Astrocyte (in vitro differentiated cells and primary cell): Measurements from ENCODE around the gene VWC2. TPM values are rescaled to one million over a fixed set of nuclear protein-coding genes. Genes with fewer than 3 reads are reported as not detected.

Source experiments
- DNase-seq: peaks from one replicate; pipeline ENCODE4 v3.0.0-alpha.2; 2010; ENCODE audit warnings: low read depth
- FAIRE-seq: peaks from 2 replicates; lab custom pipeline; 2011; peaks lifted over from hg19 to GRCh38; lab: Jason Lieb, UNC
- H2AFZ ChIP-seq: 2 replicates; pipeline ENCODE4 v1.6.0; 2012; ENCODE audit warnings: low read depth, low read length, inconsistent platforms
- H3K27ac ChIP-seq: 2 replicates; pipeline ENCODE4 v1.5.1; 2011; ENCODE audit warnings: low read depth, low read length, inconsistent platforms
- H3K27me3 ChIP-seq: 2 replicates; pipeline ENCODE4 v1.6.0; 2011; ENCODE audit warnings: low read length, inconsistent platforms; ENCODE audit not compliant: insufficient read depth
- H3K36me3 ChIP-seq: 2 replicates; pipeline ENCODE4 v1.5.1; 2011; ENCODE audit warnings: low read length, inconsistent platforms; ENCODE audit not compliant: insufficient read depth
- H3K4me1 ChIP-seq: 2 replicates; pipeline ENCODE4 v1.5.1; 2011; ENCODE audit warnings: low read length, inconsistent platforms; ENCODE audit not compliant: insufficient read depth
- H3K4me2 ChIP-seq: 2 replicates; pipeline ENCODE4 v1.6.0; 2012; ENCODE audit warnings: low read length, inconsistent platforms
- H3K4me3 ChIP-seq: 2 replicates; pipeline ENCODE4 v1.5.1; 2011; ENCODE audit warnings: low read depth, mild to moderate bottlenecking, low read length, inconsistent platforms; ENCODE audit not compliant: insufficient read depth
- H3K79me2 ChIP-seq: 2 replicates; pipeline ENCODE4 v1.6.0; 2012; ENCODE audit warnings: mild to moderate bottlenecking, low read length, inconsistent platforms; ENCODE audit not compliant: insufficient read depth
- H3K9ac ChIP-seq: 2 replicates; pipeline ENCODE4 v1.6.0; 2012; ENCODE audit warnings: mild to moderate bottlenecking, low read length, inconsistent platforms
- H3K9me3 ChIP-seq: 2 replicates; pipeline ENCODE4 v1.5.1; 2012; ENCODE audit warnings: low read depth, mild to moderate bottlenecking, low read length, inconsistent platforms; ENCODE audit not compliant: insufficient read depth
- H4K20me1 ChIP-seq: 2 replicates; pipeline ENCODE4 v1.6.0; 2012; ENCODE audit warnings: low read length, inconsistent platforms; ENCODE audit not compliant: insufficient read depth
- H3K27ac Mint-ChIP-seq: one replicate; pipeline ENCODE4 v1.8.0; 2021; ENCODE audit warnings: mild to moderate bottlenecking, mixed read lengths; ENCODE audit not compliant: unreplicated experiment
- H3K27me3 Mint-ChIP-seq: one replicate; pipeline ENCODE4 v1.8.0; 2021; ENCODE audit warnings: low read depth, mixed read lengths; ENCODE audit not compliant: unreplicated experiment
- H3K36me3 Mint-ChIP-seq: one replicate; pipeline ENCODE4 v1.8.0; 2021; ENCODE audit warnings: low read depth, mixed read lengths; ENCODE audit not compliant: unreplicated experiment
- H3K4me1 Mint-ChIP-seq: one replicate; pipeline ENCODE4 v1.8.0; 2021; ENCODE audit warnings: low read depth, mixed read lengths; ENCODE audit not compliant: unreplicated experiment
- H3K4me3 Mint-ChIP-seq: one replicate; pipeline ENCODE4 v1.8.0; 2021; ENCODE audit warnings: mild to moderate bottlenecking, moderate library complexity, mixed read lengths; ENCODE audit not compliant: unreplicated experiment
- H3K9me3 Mint-ChIP-seq: one replicate; pipeline ENCODE4 v1.8.0; 2021; ENCODE audit warnings: mild to moderate bottlenecking, mixed read lengths; ENCODE audit not compliant: unreplicated experiment
- CTCF ChIP-seq: IDR thresholded peaks from 2 replicates; pipeline ENCODE4 v1.5.1; 2011; ENCODE audit warnings: low read depth, mild to moderate bottlenecking, inconsistent platforms, low read length, moderate library complexity; ENCODE audit not compliant: insufficient read depth
- EZH2 ChIP-seq: IDR thresholded peaks from 2 replicates; pipeline ENCODE4 v1.6.1; 2012; ENCODE audit warnings: mild to moderate bottlenecking, low read length, inconsistent platforms; ENCODE audit not compliant: insufficient read depth
- total RNA-seq: library from RNA; stranded (reverse); gene quantifications from 2 replicates; pipeline ENCODE4 v1.2.1, GENCODE V29; 2021

VWC2 gene
- total RNA-seq, 1 donor from 2014 or later: not detected

- no peaks in the 10 kb centered on the region for H3K4me1 ChIP-seq
- no peak overlapping the region for H3K27ac ChIP-seq
- H3K27ac Mint-ChIP-seq: no peak overlapping the region
- peaks cover 8% of the 10 kb centered on the region for H3K4me1 Mint-ChIP-seq
- FAIRE-seq: no peak
- H4K20me1 ChIP-seq: no peaks in the 10 kb centered on the region
- no peak overlapping the region for H3K4me3 ChIP-seq
- H3K4me2 ChIP-seq: no peak overlapping the region
- H3K4me3 Mint-ChIP-seq: no peak overlapping the region
- H3K9me3 Mint-ChIP-seq: no peaks in the 10 kb centered on the region
- no peak overlapping the region for H2AFZ ChIP-seq
- H3K27me3 ChIP-seq: no peaks in the 10 kb centered on the region
- H3K36me3 ChIP-seq: no peaks in the 10 kb centered on the region
- no peaks in the 10 kb centered on the region for H3K9me3 ChIP-seq
- no peaks in the 10 kb centered on the region for H3K79me2 ChIP-seq
- TF ChIP-seq CTCF (no peak), EZH2 (no peak)
- H3K27me3 Mint-ChIP-seq: peaks cover 11% of the 10 kb centered on the region
- DNase-seq: no peak
- H3K36me3 Mint-ChIP-seq: no peaks in the 10 kb centered on the region
- no peak overlapping the region for H3K9ac ChIP-seq
Measured at GRCh38 chr7:49762666-49763065, 10.8 kb upstream of the VWC2 start.

GRCh38 chr7:49763791-49764190 is 9.6 kb upstream of the VWC2 start:
- no peak overlapping the region for H3K4me3 ChIP-seq
- no peaks in the 10 kb centered on the region for H3K36me3 ChIP-seq
- no peak overlapping the region for H3K9ac ChIP-seq
- TF ChIP-seq EZH2: no peak
- TF ChIP-seq CTCF: no peak
- H4K20me1 ChIP-seq: no peaks in the 10 kb centered on the region
- no peaks in the 10 kb centered on the region for H3K79me2 ChIP-seq
- Mint-ChIP-seq H3K36me3 (no peaks in the 10 kb centered on the region), H3K4me1 (peaks cover 8% of the 10 kb centered on the region), H3K4me3 (no peak overlapping the region), H3K27ac (no peak overlapping the region), H3K27me3 (peaks cover 19% of the 10 kb centered on the region), H3K9me3 (no peaks in the 10 kb centered on the region)
- FAIRE-seq (no peak), DNase-seq (no peak)
- H2AFZ ChIP-seq: no peak overlapping the region
- no peaks in the 10 kb centered on the region for H3K9me3 ChIP-seq
- no peak overlapping the region for H3K27ac ChIP-seq
- H3K27me3 ChIP-seq: no peaks in the 10 kb centered on the region
- H3K4me2 ChIP-seq: no peak overlapping the region
- H3K4me1 ChIP-seq: no peaks in the 10 kb centered on the region

GRCh38 chr7:49766966-49767365 is 6.5 kb upstream of the VWC2 start:
- DNase-seq: no peak
- no peaks in the 10 kb centered on the region for H3K79me2 ChIP-seq
- H3K4me1 ChIP-seq: no peaks in the 10 kb centered on the region
- TF ChIP-seq CTCF (no peak), EZH2 (no peak)
- no peaks in the 10 kb centered on the region for H3K27me3 ChIP-seq
- H3K9me3 ChIP-seq: no peaks in the 10 kb centered on the region
- Mint-ChIP-seq H3K9me3 (no peaks in the 10 kb centered on the region), H3K27me3 (peaks cover 41% of the 10 kb centered on the region), H3K27ac (no peak overlapping the region), H3K4me3 (no peak overlapping the region), H3K36me3 (no peaks in the 10 kb centered on the region), H3K4me1 (peaks cover 8% of the 10 kb centered on the region)
- H3K27ac ChIP-seq: no peak overlapping the region
- FAIRE-seq: no peak
- no peaks in the 10 kb centered on the region for H3K36me3 ChIP-seq
- H3K9ac ChIP-seq: no peak overlapping the region
- no peaks in the 10 kb centered on the region for H4K20me1 ChIP-seq
- no peak overlapping the region for H3K4me3 ChIP-seq
- H3K4me2 ChIP-seq: no peak overlapping the region
- H2AFZ ChIP-seq: no peak overlapping the region
